HCT116 (cell line): ENCODE data around the gene ST8SIA2. TPM values are rescaled to one million over a fixed set of nuclear protein-coding genes. Genes with fewer than 3 reads are reported as not detected.

Experiments used
- ATAC-seq: fragments of 200-7000 bp; cut with Tn5 transposase; 2 replicates; pipeline ENCODE4 v1.9.1; 2020; ENCODE audit warnings: mild to moderate bottlenecking, moderate library complexity
- BruUV-seq: library from RNA; stranded (reverse); fragments of 400-500 nt; replicated peaks from 2 replicates; lab custom pipeline; 2021; lab: Mats Ljungman, UMichigan
- CTCF ChIA-PET: fragments of 300-600 bp; sonication (Branson Sonifier 250); formaldehyde crosslinking; loops from one replicate; lab custom pipeline; 2021; ENCODE audit warnings: antibody characterized with exemption; lab: Charles Lee
- POLR2A ChIA-PET: fragments of 300-600, 350-600 bp; sonication (Branson Sonifier 250); formaldehyde crosslinking; loops from one replicate; lab custom pipeline; 2021; ENCODE audit warnings: antibody characterized with exemption; lab: Charles Lee
- RAD21 ChIA-PET, 2 experiments: fragments of 300-600 bp; sonication (Branson Sonifier 250); formaldehyde crosslinking; loops; one replicate each; lab custom pipeline; 2023; ENCODE audit warnings: low total read pairs in 2 of 2; ENCODE audit not compliant: uncharacterized antibody in 2 of 2, unreplicated experiment in 2 of 2, low non-redundant PET in 1 of 2; lab: Charles Lee
- DNase-seq: peaks from one replicate; pipeline ENCODE4 v3.0.0-alpha.2; 2010; ENCODE audit warnings: low read depth, low spot score
- H2AFZ ChIP-seq: fragments of 200-600 bp; shearing (Covaris generic), sonication (generic); 2 replicates; pipeline ENCODE4 v1.6.1; 2017; ENCODE audit warnings: low read depth, mixed run types, mixed read lengths, antibody characterized with exemption, low read length; ENCODE audit not compliant: poor library complexity, severe bottlenecking
- H3K27ac ChIP-seq: 2 replicates; pipeline ENCODE4 v1.5.1; 2012; ENCODE audit warnings: low read depth, low read length
- H3K27me3 ChIP-seq: fragments of 200-600 bp; sonication (generic); 2 replicates; pipeline ENCODE4 v1.6.1; 2016; ENCODE audit warnings: mixed run types, low read length, mixed read lengths; ENCODE audit not compliant: insufficient read depth
- H3K36me3 ChIP-seq, 2 experiments: fragments of 200-500 bp in 1 of 2; fragments of 200-600 bp in 1 of 2; sonication (Bioruptor generic) in 1 of 2; sonication (generic) in 1 of 2; 2 replicates each; pipeline versions ENCODE4 v1.5.1 to v1.6.1; 2014 to 2016; ENCODE audit warnings: low read length in 2 of 2, inconsistent platforms in 1 of 2, mixed read lengths in 1 of 2, mixed run types in 1 of 2; ENCODE audit not compliant: insufficient read depth in 2 of 2, control insufficient read depth in 1 of 2
- H3K4me1 ChIP-seq, 2 experiments: fragments of 200-600 bp in 1 of 2; sonication (generic) in 1 of 2; 2 replicates each; pipeline versions ENCODE4 v1.5.1 to v1.6.1; 2012 to 2017; ENCODE audit warnings: low read length in 2 of 2, inconsistent platforms in 1 of 2, mild to moderate bottlenecking in 1 of 2, mixed read lengths in 1 of 2, mixed run types in 1 of 2, moderate library complexity in 1 of 2; ENCODE audit not compliant: insufficient read depth in 2 of 2, control insufficient read depth in 1 of 2
- H3K4me2 ChIP-seq: fragments of 200-600 bp; sonication (generic); 2 replicates; pipeline ENCODE4 v1.6.1; 2017; ENCODE audit warnings: mixed run types, low read length, mixed read lengths
- H3K4me3 ChIP-seq, 2 experiments: fragments of 200-600 bp in 1 of 2; sonication (generic) in 1 of 2; replicated peaks in 1 of 2; 2 replicates each; pipeline ENCODE4 v1.5.1; 2011 to 2016; ENCODE audit warnings: low read length in 2 of 2, control low read depth in 1 of 2, low read depth in 1 of 2, mild to moderate bottlenecking in 1 of 2, mixed read lengths in 1 of 2, mixed run types in 1 of 2
- H3K79me2 ChIP-seq: fragments of 200-600 bp; sonication (generic); 2 replicates; pipeline ENCODE4 v1.6.1; 2017; ENCODE audit warnings: mild to moderate bottlenecking, mixed run types, low read length, moderate library complexity, mixed read lengths; ENCODE audit not compliant: insufficient read depth
- H3K9ac ChIP-seq: fragments of 200-600 bp; sonication (generic); 2 replicates; pipeline ENCODE4 v1.6.1; 2016; ENCODE audit warnings: low read length, mixed read lengths
- H3K9me2 ChIP-seq: fragments of 200-600 bp; sonication (generic), shearing (Covaris generic); 2 replicates; pipeline ENCODE4 v1.6.1; 2017; ENCODE audit warnings: mixed run types, mild to moderate bottlenecking, moderate library complexity; ENCODE audit not compliant: insufficient read depth
- H3K9me3 ChIP-seq, 2 experiments: fragments of 200-500 bp in 1 of 2; fragments of 200-600 bp in 1 of 2; sonication (Bioruptor generic) in 1 of 2; sonication (generic) in 1 of 2; 2 replicates each; pipeline ENCODE4 v1.6.1; 2014 to 2017; ENCODE audit warnings: low read length in 2 of 2, mixed read lengths in 2 of 2, inconsistent platforms in 1 of 2, low read depth in 1 of 2, mild to moderate bottlenecking in 1 of 2, mixed run types in 1 of 2, moderate library complexity in 1 of 2; ENCODE audit not compliant: control insufficient read depth in 1 of 2, insufficient read depth in 1 of 2
- H4K20me1 ChIP-seq: fragments of 200-600 bp; sonication (generic), shearing (Covaris generic); 2 replicates; pipeline ENCODE4 v1.6.1; 2017; ENCODE audit warnings: mixed run types, mild to moderate bottlenecking, moderate library complexity; ENCODE audit not compliant: insufficient read depth
- CTCF ChIP-seq, 3 experiments: fragments of 200-600 bp in 1 of 3; sonication (generic) in 1 of 3; IDR thresholded peaks in 2 of 3; conservative IDR thresholded peaks in 1 of 3; 2 replicates each; pipeline ENCODE4 v1.5.1; 2012 to 2017; ENCODE audit warnings: low read depth in 2 of 3, low read length in 2 of 3, antibody characterized with exemption in 1 of 3, borderline replicate concordance in 1 of 3, control low read depth in 1 of 3, mild to moderate bottlenecking in 1 of 3, mixed read lengths in 1 of 3, mixed run types in 1 of 3, moderate library complexity in 1 of 3; ENCODE audit not compliant: insufficient read depth in 1 of 3
- FOSL1 ChIP-seq: IDR thresholded peaks from 2 replicates; pipeline ENCODE4 v1.6.1; 2012; ENCODE audit warnings: low read depth
- RAD21 ChIP-seq: IDR thresholded peaks from 2 replicates; pipeline ENCODE4 v1.6.1; 2012; ENCODE audit warnings: low read depth, mild to moderate bottlenecking
- SP1 ChIP-seq: IDR thresholded peaks from 2 replicates; pipeline ENCODE4 v1.6.1; 2012; ENCODE audit warnings: low read depth
- intact Hi-C: fragments of 100-400 bp; cut with micrococcal nuclease; formaldehyde crosslinking; loops from 2 replicates; pipeline ENCODE4 v1.10.0; 2022
- total RNA-seq: library from RNA; stranded (reverse); gene quantifications from one replicate; pipeline ENCODE4 v1.2.1, GENCODE V29; 2021; ENCODE audit not compliant: unreplicated experiment

Gene ST8SIA2
- total RNA-seq, 1 experiment from 2014 or later, result not detected

- BruUV-seq, result no TSS peak
- no peaks in the 10 kb centered on the region for H3K9me2 ChIP-seq
- TF ChIP-seq RAD21 (no peak), CTCF (IDR thresholded peaks at IDR 0.05 in 2 of 3, conservative IDR thresholded peaks at IDR 0.05 in 1 of 3; ENCODE audit: borderline replicate concordance in 1 of 3, insufficient read depth in 1 of 3, low read depth in 2 of 3, low read length in 2 of 3) (0 out of 6 replicates have a peak, but pooled peaks of 1 of the 3 experiments have one; percentile 8)
- TF ChIP-seq, all 23 proteins: peak for 1
- RAD21 ChIA-PET, result no interaction called here
- Histone ChIP-seq H3K9ac (no peak overlapping the region), H3K9me3 (no peaks in the 10 kb centered on the region), H4K20me1 (no peaks in the 10 kb centered on the region), H3K27ac (no peak overlapping the region), H2AFZ (no peak overlapping the region), H3K4me1 (peaks cover 7 to 9% of the 10 kb centered on the region in 2 experiments), H3K4me3 (no peak overlapping the region), H3K4me2 (no peak overlapping the region), H3K79me2 (no peaks in the 10 kb centered on the region), H3K27me3 (peaks cover 5% of the 10 kb centered on the region; the same call in 1 of the 2 replicates), H3K36me3 (no peaks in the 10 kb centered on the region)
- POLR2A ChIA-PET, result no interaction called here
- CTCF ChIA-PET, result no interaction called here
- intact Hi-C loops, result no loop called here
- DNase-seq (no peak), ATAC-seq (no peak)
These were observed 32.0 kb downstream of the ST8SIA2 start for GRCh38 chr15:92425578-92426225.

GRCh38 chr15:92429378-92430068 is 35.8 kb downstream of the ST8SIA2 start:
- Histone ChIP-seq H3K9me3 (no peaks in the 10 kb centered on the region), H3K36me3 (no peaks in the 10 kb centered on the region), H3K9ac (no peak overlapping the region), H3K27me3 (peaks cover 13% of the 10 kb centered on the region), H3K27ac (no peak overlapping the region)
- CTCF ChIA-PET, result no interaction called here
- POLR2A ChIA-PET, result interaction anchor here (0.6 kb wide), 1 partner anchor 372 kb away, joined by 5 read pairs; no protein-coding TSS in a partner anchor
- no TSS peak for BruUV-seq
- intact Hi-C loops, result no loop called here
- TF ChIP-seq FOSL1, result peak; percentile 17; the same call in 1 of the 2 replicates
- TF ChIP-seq SP1, result no peak
- TF ChIP-seq, all 23 proteins: peak for 1
- no peaks in the 10 kb centered on the region for H3K79me2 ChIP-seq
- RAD21 ChIA-PET, result no interaction called here
- peak overlapping the region; percentile 38 for H3K4me2 ChIP-seq
- DNase-seq (peak; percentile 18), ATAC-seq (peak; percentile 84)
- no peak overlapping the region for H3K4me3 ChIP-seq
- no peaks in the 10 kb centered on the region for H3K9me2 ChIP-seq
- peak overlapping the region; percentile 24 for H2AFZ ChIP-seq
- H3K4me1 ChIP-seq, result peaks cover 7 to 9% of the 10 kb centered on the region in 2 experiments
- no peaks in the 10 kb centered on the region for H4K20me1 ChIP-seq
